COLO668 (cell line): ENCODE data around the gene DNAJB14.
A peak's percentile ranks its signal among the peaks of the same experiment; 100 is the strongest.

Experiments
- DNase-seq: peaks from one replicate; lab custom pipeline; 2025; ENCODE audit not compliant: unreplicated experiment; lab: John Stamatoyannopoulos, UW

Gene DNAJB14

GRCh38 chr4:99872570-99872969, 73.8 kb downstream of the DNAJB14 start:
- DNase-seq: no peak

- DNase-seq: peak; percentile 13
These were observed 78.3 kb downstream of the DNAJB14 start for GRCh38 chr4:99868126-99868596.

- no peak for DNase-seq
These were observed 82.6 kb downstream of the DNAJB14 start for GRCh38 chr4:99863804-99864203.

DNA sequence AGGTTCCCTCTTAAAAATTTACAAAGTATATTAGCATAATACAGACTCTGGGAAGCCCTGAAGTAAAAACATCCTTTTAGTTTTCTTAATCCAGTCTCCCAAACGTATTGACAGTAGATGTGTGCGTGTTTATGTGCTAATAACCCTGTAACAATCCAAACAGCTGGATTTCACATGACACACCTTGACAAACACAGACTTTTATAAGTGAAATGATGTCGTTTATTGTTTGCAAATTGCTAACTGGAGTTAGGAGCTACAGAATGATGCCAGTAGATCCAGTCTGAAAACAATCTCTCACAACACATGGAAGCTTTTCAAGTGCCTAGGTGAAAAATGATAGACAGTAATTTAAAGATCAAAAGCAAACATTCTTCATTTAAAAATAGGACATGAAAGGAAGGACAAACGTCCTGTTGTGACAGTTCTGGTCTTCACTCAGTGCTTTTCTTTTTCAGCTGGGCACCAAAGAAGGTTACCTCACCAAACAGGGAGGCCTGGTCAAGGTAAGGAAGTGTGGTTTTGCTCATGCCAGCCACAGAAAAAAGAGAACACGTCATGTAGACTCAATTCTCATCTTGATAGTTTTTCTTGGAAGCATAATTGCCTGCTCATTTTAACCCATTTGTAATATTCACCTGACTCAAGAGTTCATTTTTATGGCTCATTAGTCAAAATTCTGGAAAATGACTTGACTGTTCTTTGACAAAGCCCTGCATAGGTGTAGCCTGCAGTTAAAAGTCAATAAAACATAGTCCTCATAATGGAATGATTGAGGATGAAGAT, 85.1 kb downstream of the DNAJB14 start:
- peak; percentile 30 for DNase-seq

GRCh38 chr4:99860521-99860920, 85.9 kb downstream of the DNAJB14 start:
- no peak for DNase-seq

GRCh38 chr4:99859618-99860017, 86.8 kb downstream of the DNAJB14 start:
- DNase-seq: peak; percentile 51

GRCh38 chr4:99857307-99857706, 89.1 kb downstream of the DNAJB14 start:
- DNase-seq: no peak

GRCh38 chr4:99856166-99856565, 90.3 kb downstream of the DNAJB14 start:
- DNase-seq: no peak

GRCh38 chr4:99855678-99856077, 90.7 kb downstream of the DNAJB14 start:
- no peak for DNase-seq

DNA sequence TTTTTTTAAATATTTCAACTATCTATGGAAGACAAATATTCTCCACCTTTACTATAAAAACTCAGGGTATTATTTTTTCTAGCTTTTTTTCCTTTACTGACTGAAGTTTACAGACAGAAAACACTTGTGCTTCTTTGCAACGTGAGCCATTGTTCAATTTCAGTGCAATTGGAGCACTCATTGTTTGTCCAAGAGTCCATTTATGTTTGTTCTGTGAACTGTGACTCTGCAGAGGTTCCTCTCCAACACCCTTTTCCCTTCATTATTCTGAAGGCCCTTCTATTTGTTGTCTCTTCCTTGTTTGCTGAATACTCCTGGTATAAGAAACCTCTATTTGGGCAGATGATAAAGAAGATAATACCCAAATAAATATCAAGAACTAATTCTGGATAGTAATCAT, 92.4 kb downstream of the DNAJB14 start:
- peak; percentile 19 for DNase-seq

DNA sequence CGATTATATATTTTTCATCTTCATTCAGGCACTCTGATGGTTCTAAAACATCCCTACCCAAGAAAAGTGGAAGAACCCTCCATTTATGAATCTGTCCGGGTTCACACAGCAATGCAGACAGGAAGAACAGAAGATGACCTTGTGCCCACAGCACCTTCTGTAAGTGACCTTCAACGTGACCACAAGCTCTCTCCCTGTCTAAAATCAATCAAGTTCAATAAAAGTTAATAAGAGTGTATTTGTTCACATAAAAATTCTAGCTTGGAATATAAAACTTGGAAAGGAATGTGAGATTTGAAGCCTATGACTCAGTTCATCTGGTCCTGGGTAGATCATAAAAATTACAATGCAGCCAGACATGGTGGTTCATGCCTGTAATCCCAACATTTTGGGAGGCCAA, 93.2 kb downstream of the DNAJB14 start:
- no peak for DNase-seq

- no peak for DNase-seq
These were observed 94.1 kb downstream of the DNAJB14 start for GRCh38 chr4:99852199-99852749.

DNA sequence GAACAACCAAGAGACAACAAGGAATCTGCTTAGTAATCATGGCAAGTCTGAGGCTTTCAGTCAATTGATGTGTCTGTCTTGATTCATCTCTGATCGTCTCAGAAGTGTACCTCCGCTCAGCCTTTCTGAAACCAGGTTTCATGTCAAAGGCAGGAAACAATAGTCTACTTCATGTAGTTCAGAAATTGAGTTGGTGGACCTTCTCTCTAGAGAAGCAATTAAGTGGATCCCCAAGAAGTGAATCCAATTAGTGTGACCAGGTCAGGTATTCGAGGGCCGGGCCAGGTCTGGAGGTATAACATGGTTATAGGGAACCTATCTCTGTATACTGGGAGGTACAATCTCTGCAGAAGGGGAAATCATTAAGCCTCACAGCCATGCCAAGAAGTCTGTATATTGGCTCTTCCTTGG, 97.8 kb downstream of the DNAJB14 start:
- no peak for DNase-seq

DNA sequence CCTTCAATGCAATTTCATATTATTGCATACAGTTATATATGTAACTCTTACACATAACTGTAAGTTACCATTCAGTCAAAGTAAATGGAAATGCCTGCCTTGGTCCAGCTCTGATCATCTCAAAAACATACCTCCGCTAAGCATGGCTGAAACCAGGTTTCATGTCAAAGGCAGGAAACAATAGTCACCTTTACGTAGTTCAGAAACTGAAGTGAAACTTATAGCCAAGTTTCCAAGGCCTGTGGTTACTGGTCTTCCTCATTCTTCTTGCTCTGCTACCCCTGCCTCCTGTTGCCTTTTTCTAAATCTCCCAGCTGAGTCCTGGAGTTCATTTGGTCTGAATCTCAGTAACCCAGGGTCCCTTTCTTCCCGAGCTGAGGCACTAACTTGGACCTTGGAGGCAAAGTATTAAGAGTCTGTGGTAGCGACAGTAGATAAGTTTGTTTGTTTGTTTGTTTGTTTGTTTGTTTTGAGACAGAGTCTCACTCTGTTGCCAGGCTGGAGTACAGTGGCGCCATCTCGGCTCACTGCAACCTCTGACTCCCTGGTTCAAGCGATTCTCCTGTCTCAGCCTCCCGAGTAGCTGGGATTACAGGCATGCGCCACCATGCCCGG, 98.9 kb downstream of the DNAJB14 start:
- DNase-seq: no peak

DNA sequence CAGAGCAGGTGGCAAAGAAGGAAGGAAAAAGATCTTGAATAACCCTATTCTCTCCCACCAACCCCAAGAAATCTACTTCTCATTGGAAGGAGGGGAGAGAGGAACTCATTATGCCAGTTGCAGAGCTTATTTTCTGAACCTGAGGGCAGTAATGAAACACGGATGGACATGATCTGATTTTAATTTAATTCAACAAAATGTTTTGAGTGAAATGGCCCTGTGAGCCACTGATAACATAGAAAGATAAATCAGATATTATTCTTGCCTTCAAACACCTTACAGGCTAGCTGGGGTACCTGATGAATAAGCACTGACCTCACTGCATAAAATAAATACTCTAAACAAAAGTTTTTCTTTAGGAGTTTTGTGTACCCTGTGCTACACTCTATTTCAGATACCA, 99.5 kb downstream of the DNAJB14 start:
- no peak for DNase-seq
